ENCODE data around the gene GRPEL1. TPM values are rescaled to one million over a fixed set of nuclear protein-coding genes. Genes with fewer than 3 reads are reported as not detected.

GRPEL1 gene
- total RNA-seq = 10 to 100 TPM in 1 of 2 donors, 1 to 10 TPM in 1; 6.6 to 10.6 TPM

DNA sequence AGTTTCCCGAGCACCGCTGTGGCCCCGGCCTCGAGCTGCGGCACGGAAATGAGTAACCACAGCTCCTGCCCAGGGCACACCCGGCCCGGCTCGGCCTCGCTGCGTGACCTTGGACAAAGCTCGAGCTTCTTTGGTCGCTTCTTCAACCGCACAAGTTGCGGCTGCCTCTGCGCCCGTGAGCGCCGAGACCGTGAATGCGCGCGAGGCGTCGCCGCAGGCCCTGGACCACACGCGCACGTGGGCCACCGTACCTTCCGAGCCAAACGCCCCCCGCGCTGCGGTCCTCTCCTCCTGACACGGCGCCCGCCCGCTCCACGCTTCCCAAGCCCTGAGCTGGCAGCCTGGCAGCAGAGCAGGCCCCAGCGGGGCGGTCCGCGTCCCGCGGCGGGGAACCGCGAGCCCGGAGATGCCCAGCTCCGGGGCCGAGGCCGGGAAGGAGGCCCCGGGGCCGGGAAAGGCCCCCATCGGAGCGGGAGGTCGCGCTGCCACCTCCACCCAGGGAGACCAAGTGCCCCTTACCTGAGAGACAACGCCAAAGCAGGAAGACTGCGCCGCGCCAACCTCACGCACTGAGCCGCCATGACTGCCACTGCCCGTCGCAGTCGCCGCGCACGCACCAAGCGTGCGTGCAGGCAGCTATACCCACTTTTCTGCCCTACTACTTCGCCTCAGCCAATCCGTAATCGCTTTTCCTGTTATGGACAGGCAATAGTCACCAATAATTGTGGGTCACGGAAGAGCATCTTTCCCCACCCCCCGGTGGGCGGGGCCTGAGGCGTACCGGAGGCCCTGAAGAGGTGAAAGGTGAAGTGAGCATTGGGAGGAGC is at the start of gene GRPEL1:
Gene GRPEL1 (minus strand): TSS at position 613 of the 827 bp plus-strand sequence. CDS start 32 bp downstream, at position 581.
- ATAC-seq (peak; percentile 96), DNase-seq (peak; percentile 100)
- WGBS, 2 donors = 0 to 1% methylated on average over 12 to 80 of the region's 81 CpGs
- peak within 1 kb of the TSS; percentile 85 to 94 (median 87) for H3K27ac ChIP-seq
- peak within 1 kb of the TSS; percentile 83 to 92 for H3K4me3 ChIP-seq
- H3K27me3 ChIP-seq = no peaks in the 10 kb centered on the region
- peaks cover 0 to 3% of the 10 kb centered on the region in 2 donors for H3K36me3 ChIP-seq (replicated peaks in 1 of 2; ENCODE audit: insufficient read depth in 1 of 2, low read depth in 2 of 2)
- H3K4me1 ChIP-seq = peaks cover 24% of the 10 kb centered on the region
- TF ChIP-seq, protein P1, sequence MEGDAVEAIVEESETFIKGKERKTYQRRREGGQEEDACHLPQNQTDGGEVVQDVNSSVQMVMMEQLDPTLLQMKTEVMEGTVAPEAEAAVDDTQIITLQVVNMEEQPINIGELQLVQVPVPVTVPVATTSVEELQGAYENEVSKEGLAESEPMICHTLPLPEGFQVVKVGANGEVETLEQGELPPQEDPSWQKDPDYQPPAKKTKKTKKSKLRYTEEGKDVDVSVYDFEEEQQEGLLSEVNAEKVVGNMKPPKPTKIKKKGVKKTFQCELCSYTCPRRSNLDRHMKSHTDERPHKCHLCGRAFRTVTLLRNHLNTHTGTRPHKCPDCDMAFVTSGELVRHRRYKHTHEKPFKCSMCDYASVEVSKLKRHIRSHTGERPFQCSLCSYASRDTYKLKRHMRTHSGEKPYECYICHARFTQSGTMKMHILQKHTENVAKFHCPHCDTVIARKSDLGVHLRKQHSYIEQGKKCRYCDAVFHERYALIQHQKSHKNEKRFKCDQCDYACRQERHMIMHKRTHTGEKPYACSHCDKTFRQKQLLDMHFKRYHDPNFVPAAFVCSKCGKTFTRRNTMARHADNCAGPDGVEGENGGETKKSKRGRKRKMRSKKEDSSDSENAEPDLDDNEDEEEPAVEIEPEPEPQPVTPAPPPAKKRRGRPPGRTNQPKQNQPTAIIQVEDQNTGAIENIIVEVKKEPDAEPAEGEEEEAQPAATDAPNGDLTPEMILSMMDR (IDR thresholded peaks at IDR 0.05) = no peak
- peak; percentile 92 to 98 (median 98) for TF ChIP-seq POLR2A (IDR thresholded peaks at IDR 0.05)
- intact Hi-C loops (cut with DNase I) = no loop called here
- no peaks in the 10 kb centered on the region for H3K9me3 ChIP-seq

DNA sequence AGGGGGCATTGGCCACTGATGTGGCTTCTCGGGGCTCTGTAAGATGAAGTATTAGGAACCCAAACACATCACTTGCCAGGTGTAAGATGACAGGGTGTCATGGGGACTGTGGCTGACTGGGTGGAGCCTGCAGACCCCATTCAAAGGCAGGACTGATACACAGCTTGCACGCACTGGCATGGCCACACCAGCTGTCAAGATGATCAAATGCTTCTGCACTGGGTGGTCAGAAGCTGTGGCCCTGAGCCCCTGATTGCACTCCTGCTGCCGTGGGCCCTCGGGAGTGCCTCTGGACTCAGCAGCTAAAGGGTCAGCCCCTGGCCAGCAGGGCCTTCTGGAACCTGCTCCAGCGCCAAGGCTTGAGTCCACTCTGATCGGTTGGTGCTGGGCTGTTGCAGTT is 48.8 kb upstream of the GRPEL1 start:
- no peak for TF ChIP-seq POLR2A (IDR thresholded peaks at IDR 0.05)
- TF ChIP-seq, protein P1 (IDR thresholded peaks at IDR 0.05) = no peak
- no peaks in the 10 kb centered on the region for H3K27me3 ChIP-seq
- H3K9me3 ChIP-seq = no peaks in the 10 kb centered on the region
- no peak overlapping the region for H3K27ac ChIP-seq
- H3K36me3 ChIP-seq (replicated peaks in 1 of 2; ENCODE audit: insufficient read depth in 1 of 2, low read depth in 2 of 2) = no peaks in the 10 kb centered on the region
- intact Hi-C loops (cut with DNase I) = no loop called here
- 69 to 80% methylated on average over 1 to 6 of the region's 6 CpGs for WGBS, 2 donors
- H3K4me3 ChIP-seq = no peak overlapping the region
- ATAC-seq (no peak), DNase-seq (no peak)
- H3K4me1 ChIP-seq = no peaks in the 10 kb centered on the region

DNA sequence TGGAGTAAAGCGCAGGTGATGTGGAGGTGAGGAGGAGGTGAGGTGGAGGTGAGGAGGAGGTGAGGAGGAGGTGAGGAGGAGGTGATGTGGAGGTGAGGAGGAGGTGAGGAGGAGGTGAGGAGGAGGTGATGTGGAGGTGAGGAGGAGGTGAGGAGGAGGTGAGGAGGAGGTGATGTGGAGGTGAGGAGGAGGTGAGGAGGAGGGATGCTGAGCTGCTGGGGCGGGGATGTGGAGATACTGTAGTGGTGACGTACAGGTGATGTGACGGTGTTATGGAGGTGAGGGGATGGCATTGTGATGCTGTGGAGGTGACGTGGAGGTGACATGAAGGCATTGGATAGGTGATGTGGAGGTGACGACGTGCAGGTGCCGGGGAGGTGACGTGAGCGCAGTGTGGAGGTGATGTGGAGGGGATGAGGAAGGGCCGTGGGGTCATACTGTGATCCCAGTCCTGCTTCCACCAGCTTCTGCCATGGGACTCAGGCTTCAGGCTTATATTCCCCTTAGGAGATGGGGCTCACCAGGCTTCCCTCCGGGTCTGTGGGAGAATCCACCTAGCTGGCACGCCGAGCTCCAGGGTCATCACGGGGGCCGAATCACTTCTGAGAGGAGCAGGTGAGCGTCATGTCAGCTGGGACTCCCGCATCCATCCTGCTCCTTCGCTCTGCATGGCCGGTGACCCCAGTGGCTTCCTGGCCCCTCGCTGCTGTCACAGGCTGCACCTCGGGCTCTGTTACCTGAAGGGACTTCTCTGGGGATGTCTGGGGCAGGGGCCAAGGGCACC is 47.9 kb upstream of the GRPEL1 start:
- Histone ChIP-seq H3K9me3 (no peaks in the 10 kb centered on the region), H3K4me1 (no peaks in the 10 kb centered on the region), H3K36me3 (replicated peaks in 1 of 2; ENCODE audit: insufficient read depth in 1 of 2, low read depth in 2 of 2) (no peaks in the 10 kb centered on the region), H3K27me3 (no peaks in the 10 kb centered on the region), H3K4me3 (no peak overlapping the region), H3K27ac (no peak overlapping the region)
- 78 to 87% methylated on average over 21 to 22 of the region's 22 CpGs for WGBS, 2 donors
- DNase-seq (no peak), ATAC-seq (no peak)
- intact Hi-C loops (cut with DNase I) = no loop called here
- TF ChIP-seq POLR2A (IDR thresholded peaks at IDR 0.05) = no peak
- TF ChIP-seq, protein P1 (IDR thresholded peaks at IDR 0.05) = no peak

DNA sequence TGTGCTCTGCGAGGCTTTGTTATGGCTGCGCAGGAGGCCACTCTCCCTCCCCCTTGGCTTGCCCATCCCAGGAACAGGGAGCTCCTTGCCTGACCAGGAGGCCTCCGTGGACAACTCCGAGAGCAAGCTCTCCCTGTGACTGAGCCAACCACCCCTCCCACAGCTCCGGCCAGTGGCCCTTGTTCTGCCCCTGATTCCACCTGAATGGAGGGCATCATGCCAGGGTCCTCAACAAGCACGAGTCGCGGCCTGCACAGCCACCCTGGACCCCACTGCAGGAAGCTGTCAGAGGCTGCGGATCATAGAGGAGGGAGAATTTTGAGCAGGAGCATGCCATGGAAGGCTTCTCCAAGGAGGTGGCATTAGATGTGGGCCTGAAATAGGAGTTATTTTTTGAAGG is 44.8 kb upstream of the GRPEL1 start:
- Histone ChIP-seq H3K9me3 (no peaks in the 10 kb centered on the region), H3K4me1 (no peaks in the 10 kb centered on the region), H3K27me3 (no peaks in the 10 kb centered on the region), H3K36me3 (replicated peaks in 1 of 2; ENCODE audit: insufficient read depth in 1 of 2, low read depth in 2 of 2) (no peaks in the 10 kb centered on the region), H3K4me3 (no peak overlapping the region), H3K27ac (no peak overlapping the region)
- TF ChIP-seq, protein P1 (IDR thresholded peaks at IDR 0.05) = no peak
- no peak for TF ChIP-seq POLR2A (IDR thresholded peaks at IDR 0.05)
- intact Hi-C loops (cut with DNase I) = no loop called here
- DNase-seq (no peak), ATAC-seq (no peak)
- WGBS, 2 donors = 93% methylated on average over 4 to 9 of the region's 9 CpGs

All from body of pancreas (tissue), 4 donors.